Measurements from ENCODE around the gene RNF212B.

- no peak for TF ChIP-seq CTCF (IDR thresholded peaks at IDR 0.05)
- TF ChIP-seq POLR2A (IDR thresholded peaks at IDR 0.05) = no peak
Observed at GRCh38 chr14:23193432-23193831, 44.3 kb upstream of the RNF212B start.

Measured in adrenal gland (tissue), 5 donors.